ENCODE measurements around the gene SIK3. TPM values are rescaled to one million over a fixed set of nuclear protein-coding genes. Genes with fewer than 3 reads are reported as not detected.

SIK3 gene
- total and polyA plus RNA-seq, 2 experiments from 2014 or later, result 6.1 to 33.9 TPM

DNA sequence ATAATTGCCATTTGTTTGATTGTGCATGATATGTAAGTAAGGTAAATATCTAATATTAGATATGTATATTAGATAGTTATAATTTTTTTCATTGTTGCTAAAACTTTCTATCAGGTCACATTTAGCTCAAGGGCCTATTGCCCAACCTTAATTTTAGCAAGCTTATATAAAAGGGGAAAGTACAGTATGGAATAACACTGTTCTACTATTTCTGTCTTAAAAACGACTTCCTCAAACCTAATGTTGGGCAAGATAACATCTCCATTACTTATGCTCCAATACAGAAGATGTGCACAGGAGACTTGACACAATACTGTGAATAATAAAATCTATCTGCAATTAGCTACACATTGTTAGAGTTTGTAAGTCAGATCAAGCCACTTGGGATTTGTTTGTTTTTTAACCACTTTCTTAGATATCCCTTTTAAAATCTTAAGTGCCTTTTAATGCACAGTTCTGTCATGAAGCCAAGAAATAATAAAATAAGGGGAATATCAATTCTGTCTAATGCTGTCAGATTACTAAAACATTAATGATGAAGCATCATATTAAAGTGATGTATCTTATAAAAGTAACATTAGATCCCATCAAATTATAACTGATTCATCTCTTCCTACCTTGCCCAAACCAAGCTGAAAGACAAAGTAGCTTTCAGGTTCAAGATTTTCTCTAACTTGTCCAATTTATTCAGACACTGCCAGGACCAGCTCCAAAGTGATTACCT is 98.1 kb downstream of the SIK3 start:
- DNase-seq (ENCODE audit: low spot score), result no peak
- Mint-ChIP-seq H3K27me3 (ENCODE audit: insufficient read depth, low read depth, poor library complexity) (peaks cover 2% of the 10 kb centered on the region), H3K4me1 (peaks cover 5% of the 10 kb centered on the region; the same call in 2 of the 3 replicates), H3K4me3 (no peak overlapping the region), H3K27ac (no peak overlapping the region), H3K9me3 (no peaks in the 10 kb centered on the region), H3K36me3 (ENCODE audit: low read depth) (no peaks in the 10 kb centered on the region)
- TF ChIP-seq, protein P1, sequence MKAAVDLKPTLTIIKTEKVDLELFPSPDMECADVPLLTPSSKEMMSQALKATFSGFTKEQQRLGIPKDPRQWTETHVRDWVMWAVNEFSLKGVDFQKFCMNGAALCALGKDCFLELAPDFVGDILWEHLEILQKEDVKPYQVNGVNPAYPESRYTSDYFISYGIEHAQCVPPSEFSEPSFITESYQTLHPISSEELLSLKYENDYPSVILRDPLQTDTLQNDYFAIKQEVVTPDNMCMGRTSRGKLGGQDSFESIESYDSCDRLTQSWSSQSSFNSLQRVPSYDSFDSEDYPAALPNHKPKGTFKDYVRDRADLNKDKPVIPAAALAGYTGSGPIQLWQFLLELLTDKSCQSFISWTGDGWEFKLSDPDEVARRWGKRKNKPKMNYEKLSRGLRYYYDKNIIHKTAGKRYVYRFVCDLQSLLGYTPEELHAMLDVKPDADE (IDR thresholded peaks at IDR 0.05), result no peak
- TF ChIP-seq JUNB (IDR thresholded peaks at IDR 0.05; ENCODE audit: unreplicated experiment) (no peak), EZH2 (IDR thresholded peaks at IDR 0.05; ENCODE audit: low read depth, unreplicated experiment) (no peak), POLR2AphosphoS5 (IDR thresholded peaks at IDR 0.05; ENCODE audit: low read depth) (no peak)
- TF ChIP-seq, protein P2, sequence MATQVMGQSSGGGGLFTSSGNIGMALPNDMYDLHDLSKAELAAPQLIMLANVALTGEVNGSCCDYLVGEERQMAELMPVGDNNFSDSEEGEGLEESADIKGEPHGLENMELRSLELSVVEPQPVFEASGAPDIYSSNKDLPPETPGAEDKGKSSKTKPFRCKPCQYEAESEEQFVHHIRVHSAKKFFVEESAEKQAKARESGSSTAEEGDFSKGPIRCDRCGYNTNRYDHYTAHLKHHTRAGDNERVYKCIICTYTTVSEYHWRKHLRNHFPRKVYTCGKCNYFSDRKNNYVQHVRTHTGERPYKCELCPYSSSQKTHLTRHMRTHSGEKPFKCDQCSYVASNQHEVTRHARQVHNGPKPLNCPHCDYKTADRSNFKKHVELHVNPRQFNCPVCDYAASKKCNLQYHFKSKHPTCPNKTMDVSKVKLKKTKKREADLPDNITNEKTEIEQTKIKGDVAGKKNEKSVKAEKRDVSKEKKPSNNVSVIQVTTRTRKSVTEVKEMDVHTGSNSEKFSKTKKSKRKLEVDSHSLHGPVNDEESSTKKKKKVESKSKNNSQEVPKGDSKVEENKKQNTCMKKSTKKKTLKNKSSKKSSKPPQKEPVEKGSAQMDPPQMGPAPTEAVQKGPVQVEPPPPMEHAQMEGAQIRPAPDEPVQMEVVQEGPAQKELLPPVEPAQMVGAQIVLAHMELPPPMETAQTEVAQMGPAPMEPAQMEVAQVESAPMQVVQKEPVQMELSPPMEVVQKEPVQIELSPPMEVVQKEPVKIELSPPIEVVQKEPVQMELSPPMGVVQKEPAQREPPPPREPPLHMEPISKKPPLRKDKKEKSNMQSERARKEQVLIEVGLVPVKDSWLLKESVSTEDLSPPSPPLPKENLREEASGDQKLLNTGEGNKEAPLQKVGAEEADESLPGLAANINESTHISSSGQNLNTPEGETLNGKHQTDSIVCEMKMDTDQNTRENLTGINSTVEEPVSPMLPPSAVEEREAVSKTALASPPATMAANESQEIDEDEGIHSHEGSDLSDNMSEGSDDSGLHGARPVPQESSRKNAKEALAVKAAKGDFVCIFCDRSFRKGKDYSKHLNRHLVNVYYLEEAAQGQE (IDR thresholded peaks at IDR 0.05; ENCODE audit: unreplicated experiment), result no peak
- H2AFZ ChIP-seq, result no peak overlapping the region
- peaks cover 27% of the 10 kb centered on the region for H4K20me1 ChIP-seq (replicated peaks; ENCODE audit: insufficient read depth)
- H3K27ac ChIP-seq (ENCODE audit: low read depth), result no peak overlapping the region
- no peak overlapping the region for H3K4me2 ChIP-seq
- ATAC-seq, result no peak
- no peak overlapping the region for H3K4me3 ChIP-seq
- no peaks in the 10 kb centered on the region for H3K4me1 ChIP-seq (ENCODE audit: insufficient read depth)
- no peaks in the 10 kb centered on the region for H3K27me3 ChIP-seq (ENCODE audit: insufficient read depth)
- peaks cover 68% of the 10 kb centered on the region for H3K79me2 ChIP-seq (replicated peaks; ENCODE audit: insufficient read depth)
- H3K9me2 ChIP-seq (ENCODE audit: insufficient read depth), result no peaks in the 10 kb centered on the region
- H3K36me3 ChIP-seq (ENCODE audit: insufficient read depth), result no peaks in the 10 kb centered on the region
- no peaks in the 10 kb centered on the region for H3F3A ChIP-seq (replicated peaks; ENCODE audit: low read depth)

DNA sequence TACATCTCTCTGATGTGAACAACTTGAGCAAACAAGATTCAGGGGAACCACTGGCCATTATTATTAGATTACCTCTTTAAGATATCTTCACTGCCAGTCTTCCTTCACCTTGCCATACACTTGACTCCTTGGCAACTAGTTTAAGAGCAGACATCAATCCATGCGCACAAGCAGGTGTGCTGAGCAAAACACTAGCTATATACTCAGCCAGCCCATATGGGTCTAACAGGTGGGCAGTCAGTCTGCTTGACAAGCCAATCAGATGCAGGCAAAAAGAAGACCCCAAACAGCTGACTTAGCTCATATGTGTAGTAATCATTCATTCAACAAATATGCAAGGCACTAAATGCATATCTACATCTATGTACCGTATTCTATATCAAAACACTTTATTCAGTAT is 101.2 kb downstream of the SIK3 start:
- ATAC-seq (no peak), DNase-seq (ENCODE audit: low spot score) (no peak)
- peaks cover 14% of the 10 kb centered on the region for H4K20me1 ChIP-seq (replicated peaks; ENCODE audit: insufficient read depth)
- H3K36me3 ChIP-seq (ENCODE audit: insufficient read depth), result no peaks in the 10 kb centered on the region
- H3K4me2 ChIP-seq, result no peak overlapping the region
- peaks cover 73% of the 10 kb centered on the region for H3K79me2 ChIP-seq (replicated peaks; ENCODE audit: insufficient read depth)
- no peaks in the 10 kb centered on the region for H3F3A ChIP-seq (replicated peaks; ENCODE audit: low read depth)
- H3K27me3 ChIP-seq (ENCODE audit: insufficient read depth), result no peaks in the 10 kb centered on the region
- H3K9me2 ChIP-seq (ENCODE audit: insufficient read depth), result no peaks in the 10 kb centered on the region
- no peak overlapping the region for H3K4me3 ChIP-seq
- Mint-ChIP-seq H3K9me3 (no peaks in the 10 kb centered on the region), H3K4me3 (no peak overlapping the region), H3K27me3 (ENCODE audit: insufficient read depth, low read depth, poor library complexity) (no peaks in the 10 kb centered on the region), H3K36me3 (ENCODE audit: low read depth) (no peaks in the 10 kb centered on the region), H3K27ac (no peak overlapping the region), H3K4me1 (peaks cover 19% of the 10 kb centered on the region)
- H3K27ac ChIP-seq (ENCODE audit: low read depth), result no peak overlapping the region
- TF ChIP-seq, protein P2 (IDR thresholded peaks at IDR 0.05; ENCODE audit: unreplicated experiment), result no peak
- TF ChIP-seq, protein P1 (IDR thresholded peaks at IDR 0.05), result no peak
- H3K4me1 ChIP-seq (ENCODE audit: insufficient read depth), result peaks cover 11% of the 10 kb centered on the region; the same call in 1 of the 2 replicates
- H2AFZ ChIP-seq, result no peak overlapping the region

Measured in GM23338 (cell line).